Calu3 (cell line): ENCODE measurements around the gene HSD17B2. TPM values are rescaled to one million over a fixed set of nuclear protein-coding genes. Genes with fewer than 3 reads are reported as not detected.

Source experiments
- BruUV-seq: library from RNA; stranded (reverse); fragments of 400-500 nt; replicated peaks from 2 replicates; lab custom pipeline; 2021; lab: Mats Ljungman, UMichigan
- CTCF ChIA-PET: fragments of 300-600 bp; sonication (Branson Sonifier 250); formaldehyde crosslinking; loops from one replicate; lab custom pipeline; 2022; ENCODE audit warnings: antibody characterized with exemption; lab: Charles Lee
- DNase-seq: peaks from one replicate; pipeline ENCODE4 v3.0.0; 2022
- H3K27ac Mint-ChIP-seq: one replicate; pipeline ENCODE4 v1.8.0; 2022; ENCODE audit warnings: mixed read lengths; ENCODE audit not compliant: unreplicated experiment
- H3K27me3 Mint-ChIP-seq: one replicate; pipeline ENCODE4 v1.8.0; 2022; ENCODE audit warnings: mixed read lengths; ENCODE audit not compliant: unreplicated experiment
- H3K36me3 Mint-ChIP-seq: one replicate; pipeline ENCODE4 v1.8.0; 2022; ENCODE audit warnings: mild to moderate bottlenecking, moderate library complexity, mixed read lengths; ENCODE audit not compliant: insufficient read depth, unreplicated experiment
- H3K4me1 Mint-ChIP-seq: one replicate; pipeline ENCODE4 v1.8.0; 2022; ENCODE audit warnings: mild to moderate bottlenecking, low read depth, mixed read lengths; ENCODE audit not compliant: unreplicated experiment
- H3K4me3 Mint-ChIP-seq: one replicate; pipeline ENCODE4 v1.8.0; 2022; ENCODE audit warnings: mild to moderate bottlenecking, low read depth, moderate library complexity, mixed read lengths; ENCODE audit not compliant: unreplicated experiment
- H3K9me3 Mint-ChIP-seq: one replicate; pipeline ENCODE4 v1.8.0; 2022; ENCODE audit warnings: low read depth, mixed read lengths; ENCODE audit not compliant: unreplicated experiment
- intact Hi-C: fragments of 100-400 bp; cut with micrococcal nuclease; formaldehyde crosslinking; loops from one replicate; pipeline ENCODE4 v1.10.0; 2022; ENCODE audit not compliant: unreplicated experiment
- total RNA-seq: library from RNA; stranded (reverse); gene quantifications from 2 replicates; pipeline ENCODE4 v1.2.3, GENCODE V29; 2022
- TF ChIP-seq, protein P1 (sequence below): fragments of 200-600 bp; IDR thresholded peaks from one replicate; pipeline ENCODE4 v1.8.0; 2022; ENCODE audit warnings: antibody characterized with exemption; ENCODE audit not compliant: unreplicated experiment

Gene HSD17B2
- total RNA-seq, 1 experiment from 2014 or later = 16.2 TPM

DNA sequence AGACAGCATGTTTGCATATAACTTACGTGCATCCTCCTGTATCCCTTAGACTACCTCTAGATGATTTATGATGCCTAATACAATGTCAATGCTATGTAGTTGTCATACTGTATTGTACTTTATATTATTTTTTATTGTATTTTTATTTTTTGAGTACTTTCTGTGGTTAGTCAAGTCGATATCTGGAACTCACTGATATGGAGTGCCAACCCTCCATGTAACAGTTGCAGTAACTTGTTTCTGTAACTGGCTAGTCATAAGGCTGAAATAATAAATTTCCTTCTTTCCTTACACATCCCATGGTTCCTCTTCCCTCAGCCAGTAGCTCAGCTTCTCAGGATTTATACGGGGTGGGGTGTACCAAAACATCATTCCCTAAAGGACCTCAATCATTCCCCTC lies 111.5 kb downstream of the HSD17B2 start:
- H3K27ac Mint-ChIP-seq = no peak overlapping the region
- CTCF ChIA-PET = no interaction called here
- TF ChIP-seq, protein P1, sequence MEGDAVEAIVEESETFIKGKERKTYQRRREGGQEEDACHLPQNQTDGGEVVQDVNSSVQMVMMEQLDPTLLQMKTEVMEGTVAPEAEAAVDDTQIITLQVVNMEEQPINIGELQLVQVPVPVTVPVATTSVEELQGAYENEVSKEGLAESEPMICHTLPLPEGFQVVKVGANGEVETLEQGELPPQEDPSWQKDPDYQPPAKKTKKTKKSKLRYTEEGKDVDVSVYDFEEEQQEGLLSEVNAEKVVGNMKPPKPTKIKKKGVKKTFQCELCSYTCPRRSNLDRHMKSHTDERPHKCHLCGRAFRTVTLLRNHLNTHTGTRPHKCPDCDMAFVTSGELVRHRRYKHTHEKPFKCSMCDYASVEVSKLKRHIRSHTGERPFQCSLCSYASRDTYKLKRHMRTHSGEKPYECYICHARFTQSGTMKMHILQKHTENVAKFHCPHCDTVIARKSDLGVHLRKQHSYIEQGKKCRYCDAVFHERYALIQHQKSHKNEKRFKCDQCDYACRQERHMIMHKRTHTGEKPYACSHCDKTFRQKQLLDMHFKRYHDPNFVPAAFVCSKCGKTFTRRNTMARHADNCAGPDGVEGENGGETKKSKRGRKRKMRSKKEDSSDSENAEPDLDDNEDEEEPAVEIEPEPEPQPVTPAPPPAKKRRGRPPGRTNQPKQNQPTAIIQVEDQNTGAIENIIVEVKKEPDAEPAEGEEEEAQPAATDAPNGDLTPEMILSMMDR = no peak
- no peaks in the 10 kb centered on the region for H3K4me1 Mint-ChIP-seq
- DNase-seq = no peak
- intact Hi-C loops = no loop called here
- H3K4me3 Mint-ChIP-seq = no peak overlapping the region
- peaks cover 9% of the 10 kb centered on the region for H3K36me3 Mint-ChIP-seq
- no peaks in the 10 kb centered on the region for H3K27me3 Mint-ChIP-seq
- no TSS peak for BruUV-seq
- H3K9me3 Mint-ChIP-seq = no peaks in the 10 kb centered on the region

- TF ChIP-seq, protein P1 = no peak
- H3K27ac Mint-ChIP-seq = no peak overlapping the region
- CTCF ChIA-PET = no interaction called here
Measured at GRCh38 chr16:82146957-82147356, 111.9 kb downstream of the HSD17B2 start.

GRCh38 chr16:82147546-82147945 lies 112.5 kb downstream of the HSD17B2 start:
- no TSS peak for BruUV-seq
- TF ChIP-seq, protein P1 = no peak
- Mint-ChIP-seq H3K27me3 (no peaks in the 10 kb centered on the region), H3K9me3 (no peaks in the 10 kb centered on the region), H3K36me3 (peaks cover 9% of the 10 kb centered on the region), H3K27ac (no peak overlapping the region), H3K4me3 (no peak overlapping the region), H3K4me1 (no peaks in the 10 kb centered on the region)
- DNase-seq = no peak
- CTCF ChIA-PET = no interaction called here
- intact Hi-C loops = no loop called here

More at GRCh38 chr16:82146957-82147356, 111.9 kb downstream of the HSD17B2 start:
- intact Hi-C loops = no loop called here
- Mint-ChIP-seq H3K4me1 (no peaks in the 10 kb centered on the region), H3K27me3 (no peaks in the 10 kb centered on the region), H3K4me3 (no peak overlapping the region), H3K36me3 (peaks cover 9% of the 10 kb centered on the region), H3K9me3 (no peaks in the 10 kb centered on the region)
- BruUV-seq = no TSS peak
- DNase-seq = no peak

Other genes starting within 250 kb of the HSD17B2 start
- gene SDR42E1, start 23.8 kb upstream of the HSD17B2 start, total RNA-seq = 33.0 and 34.3 TPM in 2 replicates
- gene MPHOSPH6, start 135.0 kb downstream of the HSD17B2 start, total RNA-seq = 40.4 and 42.7 TPM in 2 replicates